Measurements from ENCODE around the gene PSPN. TPM values are rescaled to one million over a fixed set of nuclear protein-coding genes. Genes with fewer than 3 reads are reported as not detected.

The PSPN gene
- polyA plus RNA-seq, 1 experiment: 0.41 TPM

GRCh38 chr19:6334490-6335285 is 41.0 kb downstream of the PSPN start:
- no peaks in the 10 kb centered on the region for H3K9me3 ChIP-seq (ENCODE audit: control insufficient read depth, insufficient read depth, low read length)
- DNase-seq (ENCODE audit: low read depth, low spot score): no peak
- no peak for TF ChIP-seq CTCF (IDR thresholded peaks at IDR 0.05; ENCODE audit: low read depth, low read length)
- no peak overlapping the region for H3K4me3 ChIP-seq (ENCODE audit: low read depth, low read length)
- ChIA-PET POLR2A (interaction anchor here (0.6 kb wide), 1 partner anchor 114 kb away, joined by 3 read pairs; no protein-coding TSS in a partner anchor), CTCF (no interaction called here)
- H3K27ac ChIP-seq (ENCODE audit: low read depth, low read length): no peak overlapping the region
- no peaks in the 10 kb centered on the region for H3K27me3 ChIP-seq (ENCODE audit: control insufficient read depth, insufficient read depth, low read length)

- no peak for TF ChIP-seq CTCF (IDR thresholded peaks at IDR 0.05; ENCODE audit: low read depth, low read length)
- ChIA-PET CTCF (no interaction called here), POLR2A (interaction anchor here (0.6 kb wide), 1 partner anchor 19 kb away, joined by 3 read pairs; no protein-coding TSS in a partner anchor)
- DNase-seq (ENCODE audit: low read depth, low spot score): no peak
- H3K27me3 ChIP-seq (ENCODE audit: control insufficient read depth, insufficient read depth, low read length): no peaks in the 10 kb centered on the region
- no peak within 1 kb of the TSS for H3K4me3 ChIP-seq (ENCODE audit: low read depth, low read length)
- H3K9me3 ChIP-seq (ENCODE audit: control insufficient read depth, insufficient read depth, low read length): no peaks in the 10 kb centered on the region
- H3K27ac ChIP-seq (ENCODE audit: low read depth, low read length): no peak within 1 kb of the TSS
Measured at GRCh38 chr19:6333439-6333838, 42.3 kb downstream of the PSPN start, which contains the start of gene ACER1. Gene ACER1 (minus strand): TSS chr19:6333612. CDS start chr19:6333551, 61 bp downstream.

GRCh38 chr19:6326815-6327214 is 48.9 kb downstream of the PSPN start:
- Histone ChIP-seq H3K27ac (ENCODE audit: low read depth, low read length) (no peak overlapping the region), H3K27me3 (ENCODE audit: control insufficient read depth, insufficient read depth, low read length) (peaks cover 3% of the 10 kb centered on the region), H3K9me3 (ENCODE audit: control insufficient read depth, insufficient read depth, low read length) (no peaks in the 10 kb centered on the region), H3K4me3 (ENCODE audit: low read depth, low read length) (no peak overlapping the region)
- POLR2A ChIA-PET: no interaction called here
- TF ChIP-seq CTCF (IDR thresholded peaks at IDR 0.05; ENCODE audit: low read depth, low read length): no peak
- CTCF ChIA-PET: no interaction called here
- no peak for DNase-seq (ENCODE audit: low read depth, low spot score)

GRCh38 chr19:6325614-6326013 is 50.1 kb downstream of the PSPN start:
- ChIA-PET POLR2A (no interaction called here), CTCF (no interaction called here)
- Histone ChIP-seq H3K27me3 (ENCODE audit: control insufficient read depth, insufficient read depth, low read length) (peaks cover 6% of the 10 kb centered on the region), H3K27ac (ENCODE audit: low read depth, low read length) (no peak overlapping the region), H3K4me3 (ENCODE audit: low read depth, low read length) (no peak overlapping the region), H3K9me3 (ENCODE audit: control insufficient read depth, insufficient read depth, low read length) (no peaks in the 10 kb centered on the region)
- no peak for DNase-seq (ENCODE audit: low read depth, low spot score)
- TF ChIP-seq CTCF (IDR thresholded peaks at IDR 0.05; ENCODE audit: low read depth, low read length): no peak

Small RNA genes within 50 kb of the gene (small RNA-seq; reads per million reads assigned to genes)
- gene MIR6790 (ENCODE audit: insufficient read length, low read depth): not detected
- gene MIR6885 (ENCODE audit: insufficient read length, low read depth): 0.81 reads per million

Other genes with a start within 250 kb of the PSPN start
- not detected in 2 replicates for gene ACSBG2, start 240.3 kb downstream of the PSPN start, polyA plus RNA-seq (2011; rRNA removed)
- 12.3 and 15.3 TPM in 2 replicates for gene MLLT1, start 96.0 kb downstream of the PSPN start, polyA plus RNA-seq (2011; rRNA removed)
- gene ACER1, start 42.3 kb downstream of the PSPN start, polyA plus RNA-seq (2011; rRNA removed): not detected in 2 replicates
- 34.5 and 50.9 TPM in 2 replicates for gene CLPP, start 14.4 kb downstream of the PSPN start, polyA plus RNA-seq (2011; rRNA removed)
- 11.6 and 16.4 TPM in 2 replicates for gene ALKBH7, start 3.1 kb downstream of the PSPN start, polyA plus RNA-seq (2011; rRNA removed)
- 33.7 and 43.7 TPM in 2 replicates for gene GTF2F1, start 17.2 kb upstream of the PSPN start, polyA plus RNA-seq (2011; rRNA removed)
- gene KHSRP, start 48.9 kb upstream of the PSPN start, polyA plus RNA-seq (2011; rRNA removed): 57.0 and 66.7 TPM in 2 replicates
- gene SLC25A41, start 57.8 kb upstream of the PSPN start, polyA plus RNA-seq (2011; rRNA removed): not detected in 2 replicates
- 8.0 and 13.9 TPM in 2 replicates for gene SLC25A23, start 83.9 kb upstream of the PSPN start, polyA plus RNA-seq (2011; rRNA removed)
- not detected in 2 replicates for gene CRB3, start 88.3 kb upstream of the PSPN start, polyA plus RNA-seq (2011; rRNA removed)
- not detected in 2 replicates for gene DENND1C, start 105.9 kb upstream of the PSPN start, polyA plus RNA-seq (2011; rRNA removed)
- gene TUBB4A, start 126.4 kb upstream of the PSPN start, polyA plus RNA-seq (2011; rRNA removed): not detected in 2 replicates
- 0.14 and 0.16 TPM in 2 replicates for gene TNFSF9, start 155.1 kb upstream of the PSPN start, polyA plus RNA-seq (2011; rRNA removed)
- gene CD70, start 215.2 kb upstream of the PSPN start, polyA plus RNA-seq (2011; rRNA removed): not detected in 2 replicates

All from AG04450 (cell line).